BLaER1 (cell line): ENCODE data around the gene SLC35F3.
"Not testable (repeated sequence)": the region's sequence is repeated elsewhere in the genome, so short reads cannot be mapped to it uniquely, and the experiment has no call there.

Experiments
- H3K27ac ChIP-seq: shearing (Covaris generic); formaldehyde crosslinking; 2 replicates; pipeline ENCODE4 v1.8.1; 2022
- H3K27me3 ChIP-seq: shearing (Covaris generic); formaldehyde crosslinking; 2 replicates; pipeline ENCODE4 v1.8.1; 2022
- H3K36me3 ChIP-seq: shearing (Covaris generic); formaldehyde crosslinking; 2 replicates; pipeline ENCODE4 v1.8.1; 2022
- H3K4me1 ChIP-seq: shearing (Covaris generic); formaldehyde crosslinking; 2 replicates; pipeline ENCODE4 v1.8.1; 2022
- H3K4me2 ChIP-seq: shearing (Covaris generic); formaldehyde crosslinking; 2 replicates; pipeline ENCODE4 v1.8.1; 2022
- H3K4me3 ChIP-seq: shearing (Covaris generic); formaldehyde crosslinking; 2 replicates; pipeline ENCODE4 v1.8.1; 2022
- H3K9ac ChIP-seq: shearing (Covaris generic); formaldehyde crosslinking; 2 replicates; pipeline ENCODE4 v1.8.1; 2022
- H3K9me3 ChIP-seq: shearing (Covaris generic); formaldehyde crosslinking; 2 replicates; pipeline ENCODE4 v1.8.1; 2022
- H4K20me1 ChIP-seq: shearing (Covaris generic); formaldehyde crosslinking; 2 replicates; pipeline ENCODE4 v1.8.1; 2022
- Cebpa-rat ChIP-seq: shearing (Covaris generic); IDR thresholded peaks from 2 replicates; pipeline ENCODE4 v1.8.1; 2022

SLC35F3 gene

GRCh38 chr1:234168061-234168724 lies 263.7 kb downstream of the SLC35F3 start:
- Histone ChIP-seq H3K36me3 (no peaks in the 10 kb centered on the region), H4K20me1 (no peaks in the 10 kb centered on the region), H3K4me2 (no peak overlapping the region), H3K4me1 (peaks cover 48% of the 10 kb centered on the region), H3K27ac (0 out of 2 replicates have a peak overlapping the region, but pooled peaks have one; percentile 1), H3K9me3 (no peaks in the 10 kb centered on the region), H3K9ac (no peak overlapping the region), H3K4me3 (no peak overlapping the region), H3K27me3 (no peaks in the 10 kb centered on the region; the same call in 1 of the 2 replicates)
- no peak for TF ChIP-seq Cebpa-rat

DNA sequence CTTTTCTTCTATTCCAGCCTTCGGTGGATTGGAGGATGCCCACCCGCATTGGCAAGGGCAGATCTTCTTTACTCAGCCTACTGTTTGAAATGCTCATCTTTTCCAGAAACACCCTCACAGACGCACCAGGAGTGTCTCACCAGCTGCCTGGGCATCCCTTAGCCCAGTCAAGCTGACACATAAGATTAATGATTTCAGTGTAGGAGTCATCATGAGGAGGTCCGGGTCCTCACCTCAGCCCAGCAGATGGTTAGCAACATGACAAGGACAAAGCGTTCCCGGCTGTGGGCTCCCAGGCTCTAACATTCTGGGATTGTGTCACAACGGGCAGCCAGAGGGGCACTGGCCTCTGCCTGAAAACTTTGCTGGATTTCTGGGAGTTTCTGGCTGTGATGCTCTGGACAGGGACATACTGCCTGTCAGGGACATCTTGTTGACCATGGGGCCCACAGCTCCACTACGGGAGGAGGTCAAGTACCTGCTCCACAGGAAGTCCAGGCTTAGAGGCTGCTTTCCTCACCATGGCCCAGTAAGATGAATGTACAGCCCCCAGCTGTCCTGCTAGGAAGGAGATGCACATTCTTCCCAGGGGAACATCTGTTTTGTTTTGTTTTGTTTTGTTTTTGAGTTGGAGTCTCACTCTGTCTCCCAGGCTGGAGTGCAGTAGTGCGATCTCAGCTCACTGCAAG lies 264.8 kb downstream of the SLC35F3 start:
- no peak overlapping the region for H3K9ac ChIP-seq
- H3K4me3 ChIP-seq: no peak overlapping the region
- H3K27ac ChIP-seq: 0 out of 2 replicates have a peak overlapping the region, but pooled peaks have one; percentile 27
- no peaks in the 10 kb centered on the region for H4K20me1 ChIP-seq
- H3K4me1 ChIP-seq: peaks cover 50% of the 10 kb centered on the region
- H3K9me3 ChIP-seq: no peaks in the 10 kb centered on the region
- H3K36me3 ChIP-seq: no peaks in the 10 kb centered on the region
- peak overlapping the region; percentile 94 for H3K4me2 ChIP-seq
- TF ChIP-seq Cebpa-rat: no peak
- H3K27me3 ChIP-seq: no peaks in the 10 kb centered on the region; the same call in 1 of the 2 replicates

DNA sequence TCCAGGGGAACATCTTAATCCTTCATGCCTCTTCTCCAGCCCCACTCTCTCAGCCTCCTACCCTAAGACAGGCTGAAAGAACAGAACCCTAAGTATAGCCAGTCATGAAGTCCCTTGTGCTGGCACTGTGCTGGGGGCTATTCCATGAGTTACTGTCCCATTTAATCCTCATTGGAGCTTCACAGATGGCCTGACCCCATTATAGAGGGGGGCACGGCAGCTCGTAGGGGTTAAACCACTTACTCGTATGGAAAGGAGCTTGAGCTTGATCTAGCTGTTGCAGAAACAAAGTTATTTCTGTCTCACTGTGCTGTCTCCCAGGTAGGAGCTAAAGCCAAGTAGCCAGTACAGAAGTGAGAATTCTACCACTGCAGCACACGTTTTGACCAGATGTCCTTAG lies 265.6 kb downstream of the SLC35F3 start:
- Histone ChIP-seq H3K9me3 (no peaks in the 10 kb centered on the region), H3K4me3 (peak overlapping the region; percentile 42; the same call in 1 of the 2 replicates), H3K4me2 (peak overlapping the region; percentile 94), H4K20me1 (no peaks in the 10 kb centered on the region), H3K27me3 (no peaks in the 10 kb centered on the region; the same call in 1 of the 2 replicates), H3K36me3 (no peaks in the 10 kb centered on the region), H3K4me1 (peaks cover 50% of the 10 kb centered on the region), H3K9ac (peak overlapping the region; percentile 34; the same call in 1 of the 2 replicates), H3K27ac (peak overlapping the region; percentile 66)
- no peak for TF ChIP-seq Cebpa-rat

DNA sequence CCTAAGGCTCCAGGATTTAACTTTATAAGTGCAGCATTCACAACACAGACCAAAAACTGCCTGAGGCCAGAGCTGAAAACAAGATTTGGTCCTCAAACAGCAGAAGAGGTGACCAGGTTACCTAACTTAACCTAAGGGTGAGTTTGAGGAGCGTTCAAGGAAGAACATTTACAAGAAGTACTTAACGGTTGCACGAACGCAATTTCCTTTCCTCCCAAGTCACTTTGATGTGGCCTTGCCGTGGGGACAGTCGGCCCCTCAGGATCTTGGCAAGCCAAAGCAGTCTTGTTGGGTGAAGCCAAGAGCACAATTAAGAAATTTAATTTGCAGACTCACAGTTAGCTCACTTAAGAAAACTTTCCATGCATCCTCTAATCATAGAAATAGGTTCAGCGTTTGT lies 266.1 kb downstream of the SLC35F3 start:
- Histone ChIP-seq H3K27me3 (no peaks in the 10 kb centered on the region; the same call in 1 of the 2 replicates), H4K20me1 (no peaks in the 10 kb centered on the region), H3K27ac (peak overlapping the region; percentile 66), H3K9me3 (no peaks in the 10 kb centered on the region), H3K4me3 (peak overlapping the region; percentile 42; the same call in 1 of the 2 replicates), H3K36me3 (no peaks in the 10 kb centered on the region), H3K4me2 (peak overlapping the region; percentile 94), H3K9ac (peak overlapping the region; percentile 34), H3K4me1 (peaks cover 54% of the 10 kb centered on the region)
- no peak for TF ChIP-seq Cebpa-rat

DNA sequence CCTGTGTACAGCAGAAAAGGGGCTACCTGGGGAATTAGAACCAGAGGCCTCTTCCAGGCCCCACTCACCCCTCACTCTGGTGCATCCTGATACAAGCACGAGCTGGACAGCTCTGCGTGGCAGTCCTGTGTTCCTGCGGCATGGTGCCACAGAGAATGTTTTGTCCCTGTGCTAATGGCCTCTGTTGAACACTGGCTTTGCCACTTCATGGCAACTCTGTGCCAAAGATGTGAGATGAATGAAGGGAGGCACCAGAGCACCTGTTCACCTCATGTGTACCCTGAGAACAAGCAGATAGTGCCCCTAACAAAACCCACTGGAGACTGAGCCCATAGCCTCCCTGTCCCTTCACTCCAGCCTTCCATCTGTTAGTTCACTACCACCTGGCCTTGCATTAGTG lies 269.5 kb downstream of the SLC35F3 start:
- peaks cover 12% of the 10 kb centered on the region for H3K9me3 ChIP-seq
- no peak for TF ChIP-seq Cebpa-rat
- no peak overlapping the region for H3K9ac ChIP-seq
- H3K27ac ChIP-seq: 0 out of 2 replicates have a peak overlapping the region, but pooled peaks have one; percentile 15
- no peaks in the 10 kb centered on the region; the same call in 1 of the 2 replicates for H3K27me3 ChIP-seq
- peaks cover 68% of the 10 kb centered on the region for H3K4me1 ChIP-seq
- H3K36me3 ChIP-seq: no peaks in the 10 kb centered on the region
- H3K4me2 ChIP-seq: no peak overlapping the region
- no peak overlapping the region for H3K4me3 ChIP-seq
- H4K20me1 ChIP-seq: no peaks in the 10 kb centered on the region

DNA sequence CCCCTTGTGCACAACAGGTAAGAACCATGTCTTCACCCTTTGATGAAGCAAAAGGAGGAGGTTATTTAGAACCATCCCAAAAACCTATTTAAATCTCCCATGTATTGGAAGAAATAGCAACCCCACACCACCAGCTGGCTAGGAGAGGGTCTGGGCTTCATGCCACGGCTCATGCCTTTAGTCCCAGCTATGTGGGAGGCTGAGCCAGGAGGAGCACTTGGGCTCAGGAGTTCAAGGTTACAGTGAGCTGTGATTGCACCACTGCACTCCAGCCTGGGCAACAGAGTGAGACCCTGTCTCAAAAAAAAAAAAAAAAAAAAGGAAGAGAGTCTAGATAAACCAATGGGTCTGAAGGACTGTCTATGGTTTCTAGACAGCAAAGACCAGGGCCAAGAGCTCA lies 270.9 kb downstream of the SLC35F3 start:
- Histone ChIP-seq H3K36me3 (no peaks in the 10 kb centered on the region), H3K4me3 (no peak overlapping the region), H3K9ac (no peak overlapping the region), H4K20me1 (no peaks in the 10 kb centered on the region), H3K4me1 (peaks cover 56% of the 10 kb centered on the region), H3K4me2 (peak overlapping the region; percentile 73), H3K27me3 (no peaks in the 10 kb centered on the region), H3K27ac (no peak overlapping the region), H3K9me3 (peaks cover 12% of the 10 kb centered on the region)
- TF ChIP-seq Cebpa-rat: no peak

- no peak for TF ChIP-seq Cebpa-rat
- Histone ChIP-seq H3K9ac (peak overlapping the region; percentile 21; the same call in 1 of the 2 replicates), H3K36me3 (no peaks in the 10 kb centered on the region)
These were observed 271.5 kb downstream of the SLC35F3 start for GRCh38 chr1:234176000-234176399.

GRCh38 chr1:234176847-234177246 lies 272.4 kb downstream of the SLC35F3 start:
- Histone ChIP-seq H3K9me3 (peaks cover 12% of the 10 kb centered on the region), H3K4me2 (peak overlapping the region; percentile 73), H3K27ac (peak overlapping the region; percentile 36), H3K4me1 (peaks cover 41% of the 10 kb centered on the region)
- H3K4me3 ChIP-seq, H3K27me3 ChIP-seq, H4K20me1 ChIP-seq, H3K36me3 ChIP-seq, H3K9ac ChIP-seq: not testable (repeated sequence)

More at GRCh38 chr1:234176000-234176399, 271.5 kb downstream of the SLC35F3 start:
- Histone ChIP-seq H4K20me1 (no peaks in the 10 kb centered on the region), H3K27ac (peak overlapping the region; percentile 36), H3K27me3 (no peaks in the 10 kb centered on the region), H3K4me3 (no peak overlapping the region), H3K4me2 (peak overlapping the region; percentile 73), H3K9me3 (peaks cover 12% of the 10 kb centered on the region), H3K4me1 (peaks cover 50% of the 10 kb centered on the region)

- H3K36me3 ChIP-seq: no peaks in the 10 kb centered on the region
- peaks cover 10% of the 10 kb centered on the region for H3K9me3 ChIP-seq
- no peak overlapping the region for H3K27ac ChIP-seq
- H3K4me1 ChIP-seq: peaks cover 28% of the 10 kb centered on the region
- no peak for TF ChIP-seq Cebpa-rat
- H3K27me3 ChIP-seq: no peaks in the 10 kb centered on the region
- H3K4me3 ChIP-seq: no peak overlapping the region
- no peak overlapping the region for H3K4me2 ChIP-seq
- no peaks in the 10 kb centered on the region for H4K20me1 ChIP-seq
- H3K9ac ChIP-seq: no peak overlapping the region
These were observed 281.0 kb downstream of the SLC35F3 start for GRCh38 chr1:234185438-234185837.
